DMS 273 (cell line): Measurements from ENCODE around the gene SLC24A4.
A peak's percentile ranks its signal among the peaks of the same experiment; 100 is the strongest.
"Not testable (repeated sequence)": the region's sequence is repeated elsewhere in the genome, so short reads cannot be mapped to it uniquely, and the experiment has no call there.

Source experiments
- DNase-seq: peaks from one replicate; lab custom pipeline; 2025; ENCODE audit not compliant: unreplicated experiment; lab: John Stamatoyannopoulos, UW

The SLC24A4 gene

GRCh38 chr14:92515546-92516343 lies 192.8 kb downstream of the SLC24A4 start:
- no peak for DNase-seq

GRCh38 chr14:92516344-92516965 lies 193.5 kb downstream of the SLC24A4 start:
- no peak for DNase-seq

GRCh38 chr14:92516966-92517506 lies 194.1 kb downstream of the SLC24A4 start:
- DNase-seq = peak; percentile 48

- DNase-seq = no peak
Observed at GRCh38 chr14:92517761-92518160, 194.8 kb downstream of the SLC24A4 start.

- no peak for DNase-seq
Observed at GRCh38 chr14:92519246-92520101, 196.5 kb downstream of the SLC24A4 start.

GRCh38 chr14:92520102-92521057 lies 197.4 kb downstream of the SLC24A4 start:
- no peak for DNase-seq

- no peak for DNase-seq
Observed at GRCh38 chr14:92521058-92521415, 198.1 kb downstream of the SLC24A4 start.

- no peak for DNase-seq
Observed at GRCh38 chr14:92523752-92524151, 200.8 kb downstream of the SLC24A4 start.

GRCh38 chr14:92524602-92525185 lies 201.7 kb downstream of the SLC24A4 start:
- no peak for DNase-seq

GRCh38 chr14:92525322-92526095 lies 202.5 kb downstream of the SLC24A4 start:
- DNase-seq = no peak

GRCh38 chr14:92527721-92528120 lies 204.8 kb downstream of the SLC24A4 start:
- no peak for DNase-seq

- no peak for DNase-seq
Observed at GRCh38 chr14:92528486-92529100, 205.6 kb downstream of the SLC24A4 start.

- DNase-seq = no peak
Observed at GRCh38 chr14:92529903-92530302, 206.9 kb downstream of the SLC24A4 start.

GRCh38 chr14:92531106-92531873 lies 208.3 kb downstream of the SLC24A4 start:
- no peak for DNase-seq

- peak; percentile 83 for DNase-seq
Observed at GRCh38 chr14:92532490-92533163, 209.7 kb downstream of the SLC24A4 start.

GRCh38 chr14:92534932-92535643 lies 212.1 kb downstream of the SLC24A4 start:
- DNase-seq = no peak

- not testable (repeated sequence) for DNase-seq
Observed at GRCh38 chr14:92536231-92536630, 213.3 kb downstream of the SLC24A4 start.
